K562 (cell line): Measurements from ENCODE around the gene CDR2L. TPM values are rescaled to one million over a fixed set of nuclear protein-coding genes. Genes with fewer than 3 reads are reported as not detected.
A peak's percentile ranks its signal among the peaks of the same experiment; 100 is the strongest.

Experiments used
- ATAC-seq: fragments of 200-7000 bp; cut with Tn5 transposase; 3 replicates; pipeline ENCODE4 v1.9.1; 2020; ENCODE audit warnings: moderate library complexity
- BruUV-seq: library from RNA; stranded (reverse); fragments of 400-500 nt; replicated peaks from 2 replicates; lab custom pipeline; 2021; lab: Mats Ljungman, UMichigan
- CTCF ChIA-PET: fragments of 300-600 bp; formaldehyde crosslinking; extraction: SDS; loops from one replicate; lab custom pipeline; 2021; ENCODE audit warnings: low intra/inter-chr PET ratio; lab: Yijun Ruan, JAX
- POLR2A ChIA-PET: fragments of 300-600, 350-650 bp; sonication (Branson Sonifier 250); formaldehyde crosslinking; extraction: SDS; loops from one replicate; lab custom pipeline; 2021; ENCODE audit warnings: antibody characterized with exemption, inconsistent platforms; lab: Yijun Ruan, JAX
- DNase-seq, 4 experiments: peaks; one replicate each; pipeline versions ENCODE4 v3.0.0 to v3.0.0-alpha.2; 2011 to 2018; ENCODE audit warnings: low spot score in 3 of 4, mixed read lengths in 3 of 4; ENCODE audit errors: extremely low read depth in 1 of 4
- FAIRE-seq: peaks from 2 replicates; lab custom pipeline; 2011; peaks lifted over from hg19 to GRCh38; lab: Jason Lieb, UNC
- H2AFZ ChIP-seq: 2 replicates; pipeline ENCODE4 v1.6.0; 2011; ENCODE audit warnings: low read depth, low read length, control low read depth, inconsistent platforms
- H3K27ac ChIP-seq: fragments of 200-600 bp; 3 replicates; pipeline ENCODE4 v1.8.0; 2011; ENCODE audit warnings: low read depth, mild to moderate bottlenecking, control low read depth, inconsistent platforms, low read length, moderate library complexity, mixed read lengths; ENCODE audit errors: extremely low read depth
- H3K27me3 ChIP-seq, 2 experiments: fragments of 300-600 bp in 1 of 2; 2 replicates in 1 of 2; 3 replicates in 1 of 2; pipeline versions ENCODE4 v1.6.0 to v1.8.0; 2011; ENCODE audit warnings: inconsistent platforms in 2 of 2, low read length in 2 of 2, mild to moderate bottlenecking in 1 of 2, mixed read lengths in 1 of 2, moderate library complexity in 1 of 2; ENCODE audit not compliant: control insufficient read depth in 2 of 2, insufficient read depth in 2 of 2
- H3K36me3 ChIP-seq: fragments of 300-600 bp; 3 replicates; pipeline ENCODE4 v1.8.0; 2011; ENCODE audit warnings: mild to moderate bottlenecking, low read length, inconsistent platforms; ENCODE audit not compliant: control insufficient read depth, insufficient read depth
- H3K4me1 ChIP-seq, 2 experiments: fragments of 200-600 bp in 1 of 2; replicated peaks in 1 of 2; 2 replicates in 1 of 2; 3 replicates in 1 of 2; pipeline versions ENCODE4 v1.5.1 to v1.8.0; 2011; ENCODE audit warnings: inconsistent platforms in 2 of 2, low read length in 2 of 2, mild to moderate bottlenecking in 1 of 2, mixed read lengths in 1 of 2, moderate library complexity in 1 of 2; ENCODE audit not compliant: control insufficient read depth in 2 of 2, insufficient read depth in 2 of 2
- H3K4me2 ChIP-seq: 2 replicates; pipeline ENCODE4 v1.6.1; 2011; ENCODE audit warnings: low read length, control low read depth, inconsistent platforms, mixed read lengths; ENCODE audit not compliant: insufficient read depth
- H3K4me3 ChIP-seq: fragments of 200-600 bp; sonication (generic), shearing (Covaris generic); 2 replicates; pipeline ENCODE4 v1.5.1; 2016; ENCODE audit warnings: control low read depth, inconsistent platforms
- H3K79me2 ChIP-seq: fragments of 200-600 bp; 3 replicates; pipeline ENCODE4 v1.8.0; 2011; ENCODE audit warnings: low read length, inconsistent platforms; ENCODE audit not compliant: control insufficient read depth, insufficient read depth
- H3K9ac ChIP-seq, 2 experiments: 2 replicates each; pipeline versions ENCODE4 v1.6.0 to v1.6.1; 2011; ENCODE audit warnings: low read depth in 2 of 2, low read length in 2 of 2, control low read depth in 1 of 2, inconsistent platforms in 1 of 2, mild to moderate bottlenecking in 1 of 2, mixed read lengths in 1 of 2; ENCODE audit not compliant: insufficient read depth in 1 of 2
- H3K9me1 ChIP-seq: one replicate; pipeline ENCODE4 v1.6.0; 2011; ENCODE audit warnings: inconsistent platforms, mild to moderate bottlenecking, low read length, moderate library complexity; ENCODE audit not compliant: control insufficient read depth, insufficient read depth
- H3K9me3 ChIP-seq: replicated peaks from 2 replicates; pipeline ENCODE4 v1.5.1; 2011; ENCODE audit warnings: low read depth, low read length, inconsistent platforms; ENCODE audit not compliant: control insufficient read depth, insufficient read depth
- H4K20me1 ChIP-seq: replicated peaks from 2 replicates; pipeline ENCODE4 v1.6.1; 2011; ENCODE audit warnings: low read length, inconsistent platforms, mixed read lengths; ENCODE audit not compliant: control insufficient read depth, insufficient read depth
- MEIS2 ChIP-seq: fragments of 450-650 bp; IDR thresholded peaks from 2 replicates; pipeline ENCODE4 v1.6.1; 2014; ENCODE audit warnings: mild to moderate bottlenecking; ENCODE audit not compliant: partially characterized antibody
- SMAD2 ChIP-seq: fragments of 150-350 bp; IDR thresholded peaks from 2 replicates; pipeline ENCODE4 v1.6.1; 2014; ENCODE audit warnings: low read depth, mild to moderate bottlenecking, low read length
- TFAP4 ChIP-seq: sonication (generic); formaldehyde crosslinking; IDR thresholded peaks from 2 replicates; pipeline ENCODE4 v1.8.0; 2022; ENCODE audit warnings: missing genetic modification reagents, mild to moderate bottlenecking, moderate library complexity, borderline replicate concordance
- WGBS: fragments of 100-300 bp; shearing (Covaris generic); methylation state at CpG from one replicate; pipeline ENCODE4 v1.1.6; 2016; ENCODE audit warnings: low coverage, mixed read lengths; ENCODE audit not compliant: insufficient coverage; ENCODE audit errors: missing lambda C conversion rate; 5-methylcytosine and 5-hydroxymethylcytosine counted together
- in situ Hi-C: fragments of 300-500 bp; cut with MboI; formaldehyde crosslinking; loops from 4 replicates; pipeline ENCODE4 v1.15.0; 2018; ENCODE audit warnings: inconsistent platforms, mixed read lengths
- intact Hi-C: fragments of 100-400 bp; cut with micrococcal nuclease; formaldehyde crosslinking; loops from 2 replicates; pipeline ENCODE4 v1.14.2; 2022
- polyA plus RNA-seq, 8 experiments: library from polyadenylated mRNA; depleted of rRNA in 4 of 8; stranded (reverse) in 5 of 8; unstranded in 3 of 8; fragments of >200 nt; fragmentation: Nextera tagmentation in 2 of 8; fragmentation: Illumina TruSeq in 1 of 8; extraction: Ambion mirVana in 2 of 8; extraction: Trizol in 1 of 8; gene quantifications; 2 replicates each; pipeline versions ENCODE4 v1.2.1 to v1.2.3, GENCODE V29; 2011 to 2014; ENCODE audit warnings: inconsistent platforms in 1 of 8, missing spikeins in 1 of 8
- total RNA-seq, 7 experiments: library from RNA; depleted of rRNA in 6 of 7; stranded (reverse); fragments of >200 nt in 6 of 7; fragmentation: Illumina TruSeq in 2 of 7; extraction: Trizol in 2 of 7; gene quantifications; 2 replicates each; pipeline versions ENCODE4 v1.2.1 to v1.2.3, GENCODE V29; 2011 to 2021; ENCODE audit warnings: low replicate concordance in 1 of 7

The CDR2L gene
- total and polyA plus RNA-seq, 9 of the 15 experiments (the other 6 are each of a cell fraction or from before 2014, with no cell fraction given): 2.7 to 16.0 (median 7.3) TPM

- Histone ChIP-seq H3K4me1 (peaks cover 0 to 41% of the 10 kb centered on the region in 2 experiments; a peak in 3 of 5 replicates), H3K4me2 (no peak overlapping the region), H3K9me1 (no peaks in the 10 kb centered on the region), H3K27ac (no peak overlapping the region), H3K36me3 (no peaks in the 10 kb centered on the region), H3K9ac (peak overlapping the region in 1 of 2 experiments; percentile 64; a peak in 2 of 4 replicates), H3K27me3 (peaks cover 9 to 32% of the 10 kb centered on the region in 2 experiments; a peak in 3 of 5 replicates), H3K4me3 (no peak overlapping the region), H3K9me3 (peaks cover 4% of the 10 kb centered on the region; the same call in 1 of the 2 replicates), H3K79me2 (no peaks in the 10 kb centered on the region), H4K20me1 (no peaks in the 10 kb centered on the region), H2AFZ (no peak overlapping the region)
- in situ Hi-C loops (no loop called here), intact Hi-C loops (no loop called here)
- 18% methylated on average over 11 of the region's 11 CpGs for WGBS
- POLR2A ChIA-PET: interaction anchor here (0.6 to 0.9 kb wide), 3 partner anchors 27 to 207 kb away, joined by 3 to 4 read pairs (median 3); no protein-coding TSS in a partner anchor
- DNase-seq: no peak
- CTCF ChIA-PET: interaction anchor here (1.0 kb wide), 1 partner anchor 31 kb away, joined by 3 read pairs; no protein-coding TSS in a partner anchor
- TF ChIP-seq TFAP4 (CRISPR knock-in tag): peak; percentile 26; the same call in 1 of the 2 replicates
- no peak for TF ChIP-seq SMAD2
- peak; percentile 16 for TF ChIP-seq MEIS2
- ATAC-seq: 0 out of 3 replicates have a peak, but pooled peaks have one; percentile 33
- no TSS peak for BruUV-seq
- FAIRE-seq: no peak
These were observed 34.2 kb upstream of the CDR2L start for GRCh38 chr17:74953134-74953687.
